LNCaP clone FGC (cell line): Measurements from ENCODE around the gene FAM20B.

Experiments used
- DNase-seq: peaks from one replicate; pipeline ENCODE4 v3.0.0-alpha.2; 2011; ENCODE audit warnings: low read depth
- H3K4me3 ChIP-seq: 2 replicates; pipeline ENCODE4 v1.5.1; 2011; ENCODE audit warnings: mild to moderate bottlenecking, low read depth, low read length, control low read depth
- CTCF ChIP-seq: IDR thresholded peaks from 2 replicates; pipeline ENCODE4 v1.5.1; 2012; ENCODE audit warnings: mild to moderate bottlenecking; ENCODE audit not compliant: control insufficient read depth, insufficient read depth; ENCODE audit errors: extremely low read depth

The FAM20B gene

GRCh38 chr1:179104611-179105250, 79.0 kb downstream of the FAM20B start:
- DNase-seq = no peak
- no peak overlapping the region for H3K4me3 ChIP-seq
- TF ChIP-seq CTCF = no peak

- TF ChIP-seq CTCF = peak; percentile 53
- DNase-seq = peak; percentile 48
- no peak overlapping the region for H3K4me3 ChIP-seq
Observed at GRCh38 chr1:179105393-179105792, 79.7 kb downstream of the FAM20B start.

GRCh38 chr1:179107706-179108629, 82.3 kb downstream of the FAM20B start:
- DNase-seq = no peak
- no peak for TF ChIP-seq CTCF
- no peak overlapping the region for H3K4me3 ChIP-seq

- TF ChIP-seq CTCF = no peak
- DNase-seq = no peak
- no peak overlapping the region for H3K4me3 ChIP-seq
Observed at GRCh38 chr1:179108644-179109043, 83.0 kb downstream of the FAM20B start.

- no peak overlapping the region for H3K4me3 ChIP-seq
- TF ChIP-seq CTCF = no peak
- no peak for DNase-seq
Observed at GRCh38 chr1:179115181-179115580, 89.5 kb downstream of the FAM20B start.

- H3K4me3 ChIP-seq = no peak overlapping the region
- DNase-seq = no peak
- no peak for TF ChIP-seq CTCF
Observed at GRCh38 chr1:179119513-179119912, 93.8 kb downstream of the FAM20B start.

GRCh38 chr1:179120736-179121135, 95.0 kb downstream of the FAM20B start:
- no peak for DNase-seq
- H3K4me3 ChIP-seq = no peak overlapping the region
- no peak for TF ChIP-seq CTCF
